WERI-Rb-1 (cell line): ENCODE results near the gene TEX30.

Experiments
- DNase-seq: peaks from one replicate; pipeline ENCODE4 v3.0.0-alpha.2; 2020
- H3K27ac ChIP-seq: fragments of 250-450 bp; sonication (Bioruptor Pico); 2 replicates; pipeline ENCODE4 v1.5.1; 2020; ENCODE audit warnings: mild to moderate bottlenecking, moderate library complexity
- H3K27me3 ChIP-seq: fragments of 250-450 bp; sonication (Bioruptor Pico); 2 replicates; pipeline ENCODE4 v1.5.1; 2021; ENCODE audit warnings: mild to moderate bottlenecking, low read depth, moderate library complexity; ENCODE audit not compliant: insufficient read depth, severe bottlenecking
- H3K36me3 ChIP-seq: fragments of 250-450 bp; sonication (Bioruptor Pico); 2 replicates; pipeline ENCODE4 v1.5.1; 2020; ENCODE audit warnings: mild to moderate bottlenecking, moderate library complexity
- H3K4me3 ChIP-seq: 2 replicates; pipeline ENCODE4 v1.5.1; 2011; ENCODE audit warnings: low read depth, mild to moderate bottlenecking, control low read depth, low read length
- H3K9me3 ChIP-seq: fragments of 250-450 bp; sonication (Bioruptor Pico); 2 replicates; pipeline ENCODE4 v1.5.1; 2021; ENCODE audit warnings: mild to moderate bottlenecking, moderate library complexity; ENCODE audit not compliant: severe bottlenecking
- TF ChIP-seq, protein P1 (sequence below): IDR thresholded peaks from 2 replicates; pipeline ENCODE4 v1.5.1; 2011; ENCODE audit warnings: low read depth, mild to moderate bottlenecking, control low read depth, inconsistent platforms, low read length

The TEX30 gene

DNA sequence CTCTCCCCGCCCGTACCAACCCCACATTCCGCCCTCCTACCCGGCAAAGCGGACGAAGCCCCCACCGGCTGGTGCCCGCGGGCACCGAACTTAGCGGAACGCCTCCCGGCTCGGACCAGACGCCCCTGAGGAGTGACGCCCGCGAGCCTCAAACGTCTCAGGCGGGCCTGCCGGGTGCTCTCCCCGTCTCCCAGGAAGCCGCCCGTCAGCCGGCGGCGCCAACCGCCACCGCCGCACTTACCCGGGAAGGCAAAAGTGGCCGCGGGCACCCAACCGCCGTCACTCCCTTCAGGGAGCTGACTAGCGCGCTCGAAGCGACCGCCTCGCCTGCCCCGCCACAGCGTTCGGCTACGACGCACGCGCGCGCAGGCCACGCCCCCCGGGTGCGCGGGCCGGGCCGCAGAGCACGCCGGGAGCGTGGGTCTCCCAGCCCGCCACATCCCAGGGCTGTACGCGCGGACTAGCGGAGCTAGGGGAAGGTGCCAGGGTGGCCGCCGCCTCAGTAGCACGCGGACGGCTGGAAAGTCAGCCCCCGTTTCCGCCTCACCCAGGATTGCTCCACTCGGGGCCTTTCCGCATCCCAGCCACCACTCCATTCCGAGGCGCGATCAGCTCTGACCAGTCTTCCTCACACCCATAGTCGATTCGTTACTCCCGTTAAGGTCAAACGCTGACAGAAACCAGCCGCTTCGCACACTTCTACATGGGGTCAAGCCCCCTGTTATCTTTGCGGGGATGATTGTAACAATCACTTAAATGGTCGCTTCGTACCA, at the start of gene TEX30:
TEX30 (minus strand) TSS at position 346 of the 773 bp plus-strand sequence. CDS start 3,760 bp downstream, outside the sequence.
- Histone ChIP-seq H3K4me3 (no peak within 1 kb of the TSS), H3K27ac (no peak within 1 kb of the TSS), H3K36me3 (peaks cover 3% of the 10 kb centered on the region), H3K9me3 (peaks cover 7% of the 10 kb centered on the region), H3K27me3 (no peaks in the 10 kb centered on the region)
- TF ChIP-seq, protein P1, sequence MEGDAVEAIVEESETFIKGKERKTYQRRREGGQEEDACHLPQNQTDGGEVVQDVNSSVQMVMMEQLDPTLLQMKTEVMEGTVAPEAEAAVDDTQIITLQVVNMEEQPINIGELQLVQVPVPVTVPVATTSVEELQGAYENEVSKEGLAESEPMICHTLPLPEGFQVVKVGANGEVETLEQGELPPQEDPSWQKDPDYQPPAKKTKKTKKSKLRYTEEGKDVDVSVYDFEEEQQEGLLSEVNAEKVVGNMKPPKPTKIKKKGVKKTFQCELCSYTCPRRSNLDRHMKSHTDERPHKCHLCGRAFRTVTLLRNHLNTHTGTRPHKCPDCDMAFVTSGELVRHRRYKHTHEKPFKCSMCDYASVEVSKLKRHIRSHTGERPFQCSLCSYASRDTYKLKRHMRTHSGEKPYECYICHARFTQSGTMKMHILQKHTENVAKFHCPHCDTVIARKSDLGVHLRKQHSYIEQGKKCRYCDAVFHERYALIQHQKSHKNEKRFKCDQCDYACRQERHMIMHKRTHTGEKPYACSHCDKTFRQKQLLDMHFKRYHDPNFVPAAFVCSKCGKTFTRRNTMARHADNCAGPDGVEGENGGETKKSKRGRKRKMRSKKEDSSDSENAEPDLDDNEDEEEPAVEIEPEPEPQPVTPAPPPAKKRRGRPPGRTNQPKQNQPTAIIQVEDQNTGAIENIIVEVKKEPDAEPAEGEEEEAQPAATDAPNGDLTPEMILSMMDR: no peak
- DNase-seq: no peak

DNA sequence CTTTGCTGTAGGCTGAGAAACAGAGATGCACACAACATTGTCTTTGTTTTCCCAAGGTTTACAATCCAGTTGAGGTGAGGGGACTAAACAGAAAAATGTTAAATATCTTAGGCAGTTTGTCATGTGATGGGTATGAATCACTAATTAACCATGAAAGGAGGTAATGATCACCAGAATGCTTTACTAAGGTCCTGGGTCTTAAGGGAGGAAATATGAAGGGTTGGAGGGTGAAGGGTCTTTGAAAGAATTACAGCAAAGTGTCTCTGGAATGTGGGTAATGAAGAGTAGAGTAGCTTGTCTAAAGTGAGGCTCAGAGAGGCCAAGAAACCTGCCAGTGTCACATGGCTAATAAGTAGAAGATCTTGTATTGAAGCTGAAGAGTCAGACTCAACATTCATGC, 44.3 kb upstream of the TEX30 start:
- Histone ChIP-seq H3K27me3 (no peaks in the 10 kb centered on the region), H3K4me3 (no peak overlapping the region), H3K9me3 (no peaks in the 10 kb centered on the region), H3K36me3 (peaks cover 64% of the 10 kb centered on the region), H3K27ac (no peak overlapping the region)
- TF ChIP-seq, protein P1: no peak
- no peak for DNase-seq

DNA sequence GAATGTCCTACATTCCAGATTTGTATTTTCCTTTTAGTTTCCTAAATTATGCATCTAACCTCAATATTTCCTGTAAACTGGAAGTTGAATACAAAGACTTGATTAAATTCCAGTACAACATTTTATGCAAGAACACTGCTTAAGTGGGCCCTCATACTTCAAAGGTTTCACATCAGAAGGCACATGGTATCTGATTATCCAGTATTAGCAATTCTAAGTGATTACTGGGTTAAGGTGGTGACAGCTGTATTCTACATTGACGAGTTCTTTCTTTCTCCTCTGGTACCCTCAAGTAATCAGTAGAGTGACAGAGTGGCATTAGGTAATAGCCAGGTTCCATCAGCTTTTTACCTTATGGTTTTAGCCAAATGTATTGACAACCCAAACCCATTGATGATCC, 43.7 kb upstream of the TEX30 start:
- peaks cover 57% of the 10 kb centered on the region for H3K36me3 ChIP-seq
- no peaks in the 10 kb centered on the region for H3K9me3 ChIP-seq
- TF ChIP-seq, protein P1: no peak
- no peak overlapping the region for H3K4me3 ChIP-seq
- no peaks in the 10 kb centered on the region for H3K27me3 ChIP-seq
- no peak overlapping the region for H3K27ac ChIP-seq
- no peak for DNase-seq

DNA sequence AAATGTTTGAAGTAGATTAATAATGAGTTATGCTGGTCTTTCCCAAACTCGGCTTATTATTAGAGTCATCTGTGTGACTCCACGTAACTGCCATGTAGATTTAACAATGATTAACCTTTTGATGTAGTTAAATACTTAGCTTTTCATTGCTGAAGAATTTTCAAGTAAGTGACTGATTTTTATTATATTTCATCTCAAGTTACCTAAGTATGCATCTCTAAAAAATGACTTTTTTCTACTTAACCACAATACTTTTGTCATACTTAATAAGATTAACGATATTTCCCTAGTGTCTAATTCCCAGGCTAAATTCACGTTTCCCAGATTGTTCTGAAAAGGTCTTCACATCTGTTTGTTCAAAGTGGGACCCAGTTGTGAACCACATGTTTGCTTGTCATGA, 43.1 kb upstream of the TEX30 start:
- TF ChIP-seq, protein P1: no peak
- Histone ChIP-seq H3K36me3 (peaks cover 53% of the 10 kb centered on the region), H3K27me3 (no peaks in the 10 kb centered on the region), H3K9me3 (no peaks in the 10 kb centered on the region), H3K4me3 (no peak overlapping the region), H3K27ac (no peak overlapping the region)
- DNase-seq: no peak

DNA sequence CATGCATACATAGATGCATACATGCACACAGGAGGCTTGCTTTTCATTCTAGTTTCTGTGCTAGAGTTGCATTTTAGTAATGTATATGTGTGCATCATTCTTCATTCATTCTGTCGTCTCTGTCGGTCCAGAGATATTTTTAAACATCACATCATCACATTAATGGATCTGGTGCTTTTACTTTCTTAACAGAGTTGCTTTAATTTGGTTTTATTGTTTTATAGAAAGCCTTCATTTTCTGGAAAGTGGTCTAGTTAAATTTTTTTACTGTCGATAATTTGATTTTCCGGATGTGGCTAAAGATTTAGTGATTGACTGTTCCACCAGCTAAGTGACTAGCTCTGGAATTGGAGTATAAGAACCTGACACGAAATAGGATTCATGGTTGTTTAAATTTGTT, 42.2 kb upstream of the TEX30 start:
- TF ChIP-seq, protein P1: no peak
- Histone ChIP-seq H3K27me3 (no peaks in the 10 kb centered on the region), H3K9me3 (no peaks in the 10 kb centered on the region), H3K36me3 (peaks cover 53% of the 10 kb centered on the region), H3K4me3 (no peak overlapping the region), H3K27ac (no peak overlapping the region)
- no peak for DNase-seq

DNA sequence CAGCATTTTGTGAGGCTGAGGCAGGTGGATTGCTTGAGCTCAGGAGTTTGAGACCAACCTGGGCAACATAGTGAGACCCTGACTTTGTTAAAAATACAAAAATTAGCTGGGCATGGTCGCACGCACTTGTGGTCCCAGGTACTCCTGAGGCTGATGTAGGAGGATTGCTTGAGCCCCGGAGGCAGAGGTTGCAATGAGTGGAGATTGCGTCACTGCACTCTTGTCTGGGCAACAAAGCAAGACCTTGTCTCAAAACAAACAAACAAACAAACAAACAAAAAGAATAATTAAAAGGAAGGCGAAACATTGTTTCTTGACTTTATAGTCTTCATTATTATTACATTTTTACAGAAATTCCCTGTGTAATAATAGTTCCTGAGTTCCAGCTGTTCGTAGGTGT, 41.2 kb upstream of the TEX30 start:
- TF ChIP-seq, protein P1: no peak
- H3K27me3 ChIP-seq: no peaks in the 10 kb centered on the region
- no peak overlapping the region for H3K4me3 ChIP-seq
- H3K9me3 ChIP-seq: no peaks in the 10 kb centered on the region
- H3K36me3 ChIP-seq: peaks cover 55% of the 10 kb centered on the region
- no peak overlapping the region for H3K27ac ChIP-seq
- DNase-seq: no peak
